B cell (primary cell): Measurements from ENCODE around the gene MORN1.

Experiments used
- CTCF ChIP-seq: fragments of 200-600 bp; IDR thresholded peaks from one replicate; pipeline ENCODE4 v1.8.0; 2022; ENCODE audit warnings: antibody characterized with exemption, mild to moderate bottlenecking
- EZH2 ChIP-seq: IDR thresholded peaks from 2 replicates; pipeline ENCODE4 v1.6.1; 2012; ENCODE audit warnings: borderline replicate concordance, low read depth, mild to moderate bottlenecking, moderate library complexity, low read length; ENCODE audit not compliant: insufficient read depth, poor library complexity, severe bottlenecking

DNA sequence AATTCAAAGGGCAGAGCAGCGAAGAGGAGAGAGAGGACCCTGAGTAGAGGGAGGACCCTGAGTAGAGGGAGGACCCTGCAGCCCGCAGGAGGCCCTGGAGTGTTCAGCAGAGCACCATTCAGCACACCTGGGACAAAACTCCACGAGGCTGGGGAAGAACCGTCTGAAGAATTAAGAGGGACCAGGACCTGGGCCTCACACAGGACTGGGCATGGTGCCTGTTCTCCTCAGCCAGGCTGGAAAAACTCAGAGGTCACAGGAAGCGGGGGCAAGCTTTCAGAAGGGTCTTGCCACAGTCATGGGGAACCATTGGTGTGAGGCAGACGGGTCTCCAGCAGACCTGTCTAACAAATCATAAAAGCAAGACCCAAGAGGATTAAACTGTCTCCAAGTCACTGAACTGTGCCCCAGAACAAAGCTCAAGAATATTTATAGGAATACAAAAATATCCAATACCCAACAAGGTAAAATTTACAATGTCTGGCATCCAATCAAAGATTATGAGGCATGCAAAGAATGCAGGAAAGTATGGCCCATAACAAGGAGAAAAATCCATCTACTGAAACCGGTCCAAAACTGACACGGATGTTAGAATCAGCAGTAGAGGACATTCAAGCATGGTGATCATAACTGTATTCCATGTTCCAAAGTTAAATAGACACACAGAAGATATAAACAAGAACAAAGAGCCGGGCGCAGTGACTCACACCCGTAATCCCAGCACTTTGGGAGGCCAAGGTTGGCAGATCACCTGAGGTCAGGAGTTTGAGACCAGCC lies 30.6 kb downstream of the MORN1 start:
- TF ChIP-seq EZH2 = no peak
- TF ChIP-seq CTCF = no peak
